HG03135 (cell line): ENCODE measurements around the gene LCE2D.

Experiments
- ATAC-seq: cut with Tn5 transposase; IDR thresholded peaks from one replicate; pipeline ENCODE4 v1.9.1; 2021; ENCODE audit warnings: mild to moderate bottlenecking, moderate library complexity; ENCODE audit not compliant: unreplicated experiment

Gene LCE2D

GRCh38 chr1:152697701-152698600, 34.8 kb downstream of the LCE2D start, which contains the start of gene LCE2A:
TSS of gene LCE2A (plus strand) at chr1:152698345. CDS start at chr1:152698902, 557 bp downstream.
- no peak for ATAC-seq

- no peak for ATAC-seq
Measured at GRCh38 chr1:152699746-152700145, 36.6 kb downstream of the LCE2D start.

- ATAC-seq = no peak
Measured at GRCh38 chr1:152707860-152708259, 44.7 kb downstream of the LCE2D start, which contains the start of gene LCE4A. TSS of gene LCE4A (plus strand) at chr1:152708160. CDS start at chr1:152709076, 916 bp downstream.
